Aorta (tissue), 5 donors: ENCODE measurements around the gene ATG4B. TPM values are rescaled to one million over a fixed set of nuclear protein-coding genes. Genes with fewer than 3 reads are reported as not detected.
A peak's percentile ranks its signal among the peaks of the same experiment; 100 is the strongest.

Experiments
- ATAC-seq: fragments of 200-7000 bp; cut with Tn5 transposase; one replicate; pipeline ENCODE4 v1.9.1; 2022; ENCODE audit warnings: moderate library complexity; ENCODE audit not compliant: low FRiP score
- DNase-seq, 2 donors: peaks; one replicate each; pipeline ENCODE4 v3.0.0-alpha.2; 2020
- H3K27ac ChIP-seq, 2 donors: one replicate each; pipeline ENCODE4 v1.5.1; 2013; ENCODE audit warnings: low read length in 2 of 2, mild to moderate bottlenecking in 2 of 2, moderate library complexity in 2 of 2, control low read depth in 1 of 2, inconsistent platforms in 1 of 2, low read depth in 1 of 2
- H3K27me3 ChIP-seq, 2 donors: one replicate each; pipeline ENCODE4 v1.6.1; 2013; ENCODE audit warnings: control low read depth in 1 of 2, low read length in 1 of 2, mild to moderate bottlenecking in 1 of 2, moderate library complexity in 1 of 2; ENCODE audit not compliant: insufficient read depth in 2 of 2, control insufficient read depth in 1 of 2
- H3K36me3 ChIP-seq, 2 donors: one replicate each; pipeline ENCODE4 v1.6.1; 2013; ENCODE audit warnings: control low read depth in 1 of 2, low read length in 1 of 2, mild to moderate bottlenecking in 1 of 2; ENCODE audit not compliant: insufficient read depth in 2 of 2, control insufficient read depth in 1 of 2
- H3K4me1 ChIP-seq, 2 donors: one replicate each; pipeline ENCODE4 v1.6.1; 2013; ENCODE audit warnings: low read length in 2 of 2, control low read depth in 1 of 2, mild to moderate bottlenecking in 1 of 2, moderate library complexity in 1 of 2; ENCODE audit not compliant: insufficient read depth in 2 of 2, control insufficient read depth in 1 of 2
- H3K4me3 ChIP-seq, 2 donors: one replicate each; pipeline ENCODE4 v1.5.1; 2013; ENCODE audit warnings: low read length in 2 of 2, control low read depth in 1 of 2, mild to moderate bottlenecking in 1 of 2
- H3K9me3 ChIP-seq: one replicate; pipeline ENCODE4 v1.6.1; 2013; ENCODE audit warnings: mild to moderate bottlenecking, low read length; ENCODE audit not compliant: control insufficient read depth
- WGBS, 2 donors: extraction: QIAGEN DNeasy Blood & Tissue Kit; methylation state at CpG; one replicate each; pipeline ENCODE4 v1.1.7; 2013; 5-methylcytosine and 5-hydroxymethylcytosine counted together
- intact Hi-C, 2 donors: fragments of 100-400 bp; cut with DNase I; formaldehyde crosslinking; loops; one replicate each; pipeline versions ENCODE4 v1.14.2 to v1.15.0; 2022
- polyA plus RNA-seq, 2 donors: library from polyadenylated mRNA; stranded (reverse); fragments of 200-250 nt; gene quantifications; one replicate each; pipeline ENCODE4 v1.2.3, GENCODE V29; 2013
- total RNA-seq, 2 donors: library from RNA; stranded (reverse); fragmentation: NEBNext Ultra II Directional; extraction: Animal tissue kit (Norgen Biotek cat#: 25700); gene quantifications; one replicate each; pipeline ENCODE4 v1.2.1, GENCODE V29; 2021
- donor health status: healthy with polysubstance abuse.
- donor health status: Bipolar disorder and iron deficiency.
- donor health status: DM: no; HTN: no; CAD: no.
- donor health status: DM: no; HTN: no; CAD: no.
- donor health status: DM: yes; HTN: yes; CAD: no.

Gene ATG4B
- total and polyA plus RNA-seq, 4 donors, result 30.4 to 85.4 (median 74.3) TPM

DNA sequence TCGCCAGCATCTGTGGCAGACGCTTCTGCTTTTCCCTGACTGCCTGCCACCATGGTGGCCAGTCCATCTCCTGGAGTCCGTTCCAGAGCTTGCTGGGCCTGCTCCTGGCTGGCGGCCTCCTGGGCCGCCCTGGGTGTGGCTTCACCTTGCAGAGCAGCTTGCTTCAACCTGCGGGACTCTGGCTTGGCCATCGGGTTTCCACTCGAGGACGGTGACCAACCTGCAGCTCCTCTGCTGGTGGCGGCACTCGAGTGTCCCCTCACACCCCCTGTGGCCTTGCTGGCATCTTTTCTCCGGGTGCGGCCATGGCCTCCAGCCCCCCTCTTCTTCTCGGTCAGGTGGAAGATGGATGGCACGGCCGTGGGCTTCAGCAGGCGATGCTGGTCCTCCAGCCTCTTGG is 3.9 kb upstream of the ATG4B start:
- peaks cover 0 to 4% of the 10 kb centered on the region in 2 donors for H3K36me3 ChIP-seq
- no peak overlapping the region for H3K27ac ChIP-seq
- H3K4me3 ChIP-seq, result no peak overlapping the region
- H3K9me3 ChIP-seq, result no peaks in the 10 kb centered on the region
- WGBS, 2 donors, result 91 to 93% methylated on average over 17 of the region's 17 CpGs
- no peak for DNase-seq
- intact Hi-C loops, result no loop called here
- ATAC-seq, result no peak
- H3K4me1 ChIP-seq, result no peaks in the 10 kb centered on the region
- H3K27me3 ChIP-seq, result no peaks in the 10 kb centered on the region

DNA sequence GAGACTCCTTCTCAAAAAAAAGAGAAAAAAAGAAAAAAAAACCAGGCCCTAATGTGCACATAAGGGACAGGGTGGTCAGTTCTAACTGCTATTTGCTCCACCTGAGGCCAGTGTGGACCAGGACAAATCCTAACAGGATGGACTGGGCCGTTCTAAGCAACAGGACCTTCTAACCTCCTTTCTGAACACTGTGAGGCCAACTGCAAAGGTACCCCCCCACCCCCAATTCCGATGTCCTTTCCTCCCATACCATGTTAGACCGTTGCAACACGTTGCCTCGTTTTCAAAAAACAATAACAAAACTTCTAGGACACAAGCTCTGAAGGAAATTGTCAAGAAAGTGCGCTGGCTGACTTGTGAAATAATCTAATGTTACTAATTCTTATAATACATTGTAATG is 1.7 kb upstream of the ATG4B start:
- H3K27me3 ChIP-seq, result no peaks in the 10 kb centered on the region
- intact Hi-C loops, result no loop called here
- peak overlapping the region in 1 of 2 donors; percentile 84 for H3K4me3 ChIP-seq
- ATAC-seq (no peak), DNase-seq (no peak)
- WGBS, 2 donors, result 19 to 22% methylated on average over 6 of the region's 6 CpGs
- no peak overlapping the region for H3K27ac ChIP-seq
- no peaks in the 10 kb centered on the region for H3K9me3 ChIP-seq
- H3K4me1 ChIP-seq, result no peaks in the 10 kb centered on the region
- H3K36me3 ChIP-seq, result peaks cover 0 to 4% of the 10 kb centered on the region in 2 donors

DNA sequence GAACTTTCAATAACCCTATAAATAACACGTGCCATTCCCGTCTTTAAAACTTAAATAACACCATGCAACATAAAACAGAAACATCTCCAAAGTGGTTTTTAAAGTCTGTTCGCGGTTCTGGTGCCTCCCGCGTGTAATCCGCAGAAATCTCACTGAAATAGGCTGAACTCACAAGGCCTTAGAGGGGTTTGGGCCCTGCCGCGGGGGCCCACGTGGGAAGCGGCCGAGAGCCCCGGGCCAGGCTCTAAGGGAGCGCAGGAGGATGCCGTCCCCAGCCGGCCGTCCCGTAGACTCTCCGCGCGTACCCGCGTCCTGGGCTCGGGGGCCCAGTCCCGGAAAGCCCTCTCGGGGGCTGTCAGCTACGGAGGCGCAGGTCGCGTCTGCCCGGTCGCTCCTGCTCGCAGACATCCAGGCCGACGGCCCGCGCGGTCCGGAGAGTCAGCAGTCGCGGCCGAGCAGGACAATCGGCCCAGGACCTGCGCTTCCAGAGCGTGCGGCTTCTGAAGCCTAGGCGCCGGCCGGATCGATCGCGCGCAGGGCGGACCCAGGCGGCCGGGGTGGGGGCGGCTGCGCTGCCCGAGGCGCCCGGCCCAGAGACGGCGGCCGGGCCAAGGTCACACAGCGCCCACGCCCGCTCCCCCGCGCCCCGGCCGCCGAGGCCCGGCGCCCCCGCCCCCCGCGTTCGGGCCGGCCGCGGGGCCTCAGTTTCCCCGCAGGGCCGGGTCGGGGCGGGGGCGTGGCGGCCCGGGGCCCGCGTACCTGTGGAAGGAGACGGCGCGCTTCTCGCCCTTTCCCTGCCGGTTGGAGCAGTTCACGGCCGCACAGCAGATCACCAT is 1.1 kb upstream of the ATG4B start:
- intact Hi-C loops, result no loop called here
- Histone ChIP-seq H3K4me3 (peak overlapping the region; percentile 84 to 99), H3K27me3 (no peaks in the 10 kb centered on the region), H3K36me3 (peaks cover 0 to 4% of the 10 kb centered on the region in 2 donors), H3K27ac (peak overlapping the region; percentile 55 to 62), H3K4me1 (no peaks in the 10 kb centered on the region), H3K9me3 (no peaks in the 10 kb centered on the region)
- ATAC-seq, result peak; percentile 39
- DNase-seq, result peak; percentile 59 to 84
- whole genome bisulfite sequencing, 2 donors, result 1% methylated on average over 68 to 97 of the region's 97 CpGs

DNA sequence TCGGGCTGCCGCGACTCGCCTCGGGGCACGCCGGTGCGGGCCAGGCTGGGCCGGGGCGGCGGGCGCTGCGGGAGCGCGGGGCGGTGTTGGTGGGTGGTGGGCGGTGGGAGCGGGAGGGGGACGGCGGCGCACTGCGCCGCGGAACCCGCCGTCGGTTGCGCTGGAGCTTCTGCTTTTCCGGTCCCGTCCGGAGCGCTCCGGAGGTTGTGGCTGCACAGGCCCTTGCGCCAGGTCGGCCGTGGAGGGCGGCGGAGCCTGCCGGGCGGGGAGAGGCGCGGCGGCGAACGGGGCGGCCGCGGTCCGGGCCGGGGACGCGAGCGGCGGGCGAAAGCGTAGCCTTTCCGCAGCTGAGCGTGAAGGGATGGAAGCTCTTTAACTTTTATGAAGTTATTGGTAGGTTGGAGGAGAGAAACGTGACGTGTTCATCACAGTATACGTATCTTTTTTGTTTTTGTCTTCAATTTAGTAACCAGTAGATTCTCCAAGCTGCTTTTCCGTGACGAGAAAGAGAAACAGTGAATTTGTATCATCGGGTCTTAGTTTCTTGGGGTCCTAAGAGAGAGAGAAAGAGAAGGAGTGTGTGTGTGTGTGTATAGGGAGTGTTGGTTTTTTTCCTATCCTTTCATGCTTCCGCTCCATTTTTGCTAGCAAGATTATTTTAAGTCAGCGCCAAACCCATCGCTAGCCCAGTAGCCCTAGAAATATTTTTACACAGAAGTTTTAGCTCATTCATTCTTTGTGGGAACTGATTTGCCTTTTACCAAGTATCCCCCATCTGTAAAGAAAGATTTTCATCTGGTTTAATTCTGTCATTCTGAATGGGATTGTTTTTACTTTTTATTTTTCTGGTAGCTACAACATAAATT is 535 bp downstream of the ATG4B start:
- no peaks in the 10 kb centered on the region for H3K4me1 ChIP-seq
- DNase-seq, result peak in 1 of 2 donors; percentile 82
- peaks cover 0 to 1% of the 10 kb centered on the region in 2 donors for H3K36me3 ChIP-seq
- ATAC-seq, result no peak
- H3K27me3 ChIP-seq, result no peaks in the 10 kb centered on the region
- intact Hi-C loops, result no loop called here
- peak overlapping the region in 1 of 2 donors; percentile 38 for H3K27ac ChIP-seq
- peak overlapping the region; percentile 84 to 99 for H3K4me3 ChIP-seq
- no peaks in the 10 kb centered on the region for H3K9me3 ChIP-seq
- 1% methylated on average over 62 to 67 of the region's 67 CpGs for WGBS, 2 donors

DNA sequence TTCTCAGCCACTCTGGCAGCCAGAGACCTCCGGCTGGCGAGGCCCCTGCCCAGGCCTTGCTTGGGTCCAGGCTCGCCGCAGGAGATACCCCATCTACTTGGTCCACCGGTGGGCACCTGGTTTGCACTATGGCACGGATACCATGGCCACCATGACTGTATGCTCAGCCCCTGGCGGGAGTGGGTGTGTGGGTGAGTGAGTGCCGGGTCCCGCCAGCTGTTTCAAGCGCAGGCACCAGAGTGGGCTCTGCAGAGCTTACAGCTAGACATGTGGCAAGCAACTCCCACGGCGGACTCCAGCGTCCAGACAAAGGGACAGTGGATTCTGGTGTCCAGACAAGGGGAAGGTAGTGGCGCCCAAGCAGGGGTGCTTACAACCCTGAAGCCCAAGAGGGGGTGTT is 1.4 kb downstream of the ATG4B start:
- no peak overlapping the region for H3K4me3 ChIP-seq

DNA sequence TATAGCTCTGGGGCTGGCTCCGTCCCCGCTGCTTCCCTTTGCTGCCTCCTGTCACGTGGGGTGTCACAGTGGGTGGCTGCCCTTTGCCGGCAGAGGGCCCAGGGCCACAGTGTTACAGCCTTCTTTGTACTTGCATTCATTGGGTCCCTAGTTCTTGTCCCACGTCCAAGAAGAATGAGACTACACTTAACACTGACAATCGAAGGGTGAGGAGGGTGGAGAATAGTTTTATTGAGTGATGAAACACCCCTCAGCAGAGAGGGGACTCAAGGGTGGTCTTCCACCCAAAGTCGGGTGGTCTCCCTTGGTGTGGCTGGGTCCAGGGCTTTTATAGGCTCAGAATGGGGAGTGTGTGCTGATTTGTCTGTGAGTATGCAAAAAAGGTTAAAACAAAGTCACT is 1.9 kb downstream of the ATG4B start:
- WGBS, 2 donors, result 96% methylated on average over 7 of the region's 7 CpGs
- Histone ChIP-seq H3K27me3 (no peaks in the 10 kb centered on the region), H3K4me3 (no peak overlapping the region), H3K27ac (no peak overlapping the region), H3K9me3 (no peaks in the 10 kb centered on the region), H3K4me1 (no peaks in the 10 kb centered on the region), H3K36me3 (no peaks in the 10 kb centered on the region)
- DNase-seq (peak in 1 of 2 donors; percentile 17), ATAC-seq (no peak)
- intact Hi-C loops, result no loop called here

More for the DNA sequence above, 1.4 kb downstream of the ATG4B start:
- peak in 1 of 2 donors; percentile 56 for DNase-seq
- no peak for ATAC-seq
- Histone ChIP-seq H3K4me1 (no peaks in the 10 kb centered on the region), H3K9me3 (no peaks in the 10 kb centered on the region), H3K36me3 (no peaks in the 10 kb centered on the region), H3K27ac (no peak overlapping the region), H3K27me3 (no peaks in the 10 kb centered on the region)
- WGBS, 2 donors, result 94 to 97% methylated on average over 14 of the region's 14 CpGs
- intact Hi-C loops, result no loop called here

DNA sequence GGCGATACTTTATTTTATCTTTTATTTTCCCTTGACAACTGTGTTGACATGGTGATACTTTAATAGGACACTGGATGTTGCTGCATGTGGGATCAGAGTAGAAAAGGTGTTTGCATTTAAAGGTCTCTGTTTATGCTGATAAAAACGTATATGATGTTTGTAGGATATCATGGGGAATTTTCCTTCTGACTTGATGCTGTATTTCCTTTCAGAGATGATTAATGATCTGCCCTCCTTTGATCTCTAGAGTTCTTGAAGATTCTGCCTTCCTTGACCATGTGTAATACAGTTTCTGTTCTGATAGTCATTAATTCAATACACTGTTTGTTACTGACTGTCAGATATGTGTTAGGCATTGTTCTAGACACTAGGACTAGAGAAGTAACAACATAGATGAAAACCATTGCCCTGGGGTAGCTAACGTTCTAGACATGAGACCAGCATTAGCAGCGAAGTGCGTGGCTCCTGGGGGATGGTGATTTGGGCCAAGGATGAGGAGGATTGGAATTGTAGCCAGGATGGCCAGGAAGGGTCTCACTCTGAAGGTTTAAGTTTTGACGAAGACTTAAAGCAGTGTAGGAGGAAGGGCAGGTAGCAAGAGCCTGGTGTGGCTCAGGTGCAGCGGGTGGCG is 2.8 kb downstream of the ATG4B start:
- Histone ChIP-seq H3K4me1 (no peaks in the 10 kb centered on the region), H3K4me3 (no peak overlapping the region), H3K36me3 (no peaks in the 10 kb centered on the region), H3K27ac (no peak overlapping the region), H3K27me3 (no peaks in the 10 kb centered on the region), H3K9me3 (no peaks in the 10 kb centered on the region)
- intact Hi-C loops, result no loop called here
- DNase-seq, result peak in 1 of 2 donors; percentile 33
- WGBS, 2 donors, result 87% methylated on average over 8 of the region's 8 CpGs
- ATAC-seq, result no peak

DNA sequence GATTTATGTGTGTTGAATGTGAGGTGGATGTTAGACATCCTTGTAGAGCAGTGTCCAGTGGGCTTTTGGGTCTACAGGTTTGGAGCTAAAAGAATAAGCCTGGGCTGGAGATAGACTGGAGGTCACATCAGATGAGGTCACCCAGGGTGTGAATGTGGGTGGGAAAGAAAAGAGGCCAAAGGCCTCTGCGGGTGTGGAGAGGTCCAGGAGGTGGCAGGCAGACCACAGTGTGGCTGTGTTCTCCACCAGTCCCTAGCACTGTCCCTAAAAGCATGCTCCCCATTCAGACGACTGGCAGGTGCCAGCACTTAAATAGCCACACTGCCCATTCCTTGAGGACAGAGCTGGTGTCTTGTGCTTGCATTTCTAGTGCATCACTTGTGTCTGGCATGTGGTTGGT is 4.1 kb downstream of the ATG4B start:
- Histone ChIP-seq H3K4me3 (no peak overlapping the region), H3K4me1 (no peaks in the 10 kb centered on the region), H3K27ac (no peak overlapping the region), H3K36me3 (no peaks in the 10 kb centered on the region), H3K9me3 (no peaks in the 10 kb centered on the region), H3K27me3 (no peaks in the 10 kb centered on the region)
- intact Hi-C loops, result no loop called here
- ATAC-seq (no peak), DNase-seq (peak in 1 of 2 donors; percentile 20)
- 36 to 43% methylated on average over 2 of the region's 2 CpGs for WGBS, 2 donors
